WTC11 (cell line): ENCODE data around the gene PXMP2. TPM values are rescaled to one million over a fixed set of nuclear protein-coding genes. Genes with fewer than 3 reads are reported as not detected.

Experiments
- ATAC-seq: fragments of 200-7000 bp; cut with Tn5 transposase; 2 replicates; pipeline ENCODE4 v1.10.0; 2021; ENCODE audit warnings: mild to moderate bottlenecking, moderate library complexity
- CTCF ChIA-PET: fragments of 300-600 bp; sonication (Branson Sonifier 250); formaldehyde crosslinking; loops from one replicate; lab custom pipeline; 2021; ENCODE audit warnings: antibody characterized with exemption; lab: Charles Lee
- POLR2A ChIA-PET: fragments of 350-600 bp; sonication (Branson Sonifier 250); formaldehyde crosslinking; loops from one replicate; lab custom pipeline; 2021; ENCODE audit warnings: antibody characterized with exemption; lab: Charles Lee
- DNase-seq: peaks from one replicate; pipeline ENCODE4 v3.0.0; 2021; ENCODE audit warnings: low spot score
- H3K27ac Mint-ChIP-seq: 2 replicates; pipeline ENCODE4 v1.8.0; 2021; ENCODE audit warnings: mixed read lengths
- H3K27me3 Mint-ChIP-seq: 2 replicates; pipeline ENCODE4 v1.8.0; 2021; ENCODE audit warnings: low read depth, mild to moderate bottlenecking, moderate library complexity, mixed read lengths
- H3K36me3 Mint-ChIP-seq: 2 replicates; pipeline ENCODE4 v1.8.0; 2021; ENCODE audit warnings: mixed read lengths
- H3K4me1 Mint-ChIP-seq: 2 replicates; pipeline ENCODE4 v1.8.0; 2022; ENCODE audit warnings: mixed read lengths
- H3K4me3 Mint-ChIP-seq: 2 replicates; pipeline ENCODE4 v1.8.0; 2021; ENCODE audit warnings: mild to moderate bottlenecking, moderate library complexity, mixed read lengths
- H3K9me3 Mint-ChIP-seq: 2 replicates; pipeline ENCODE4 v1.8.0; 2021; ENCODE audit warnings: mixed read lengths
- ATF1 ChIP-seq: sonication (generic); formaldehyde crosslinking; IDR thresholded peaks from 2 replicates; pipeline ENCODE4 v1.8.1; 2023; ENCODE audit warnings: mild to moderate bottlenecking, moderate library complexity, missing genetic modification reagents
- EMX1 ChIP-seq: fragments of 250-450 bp; sonication (Bioruptor Pico); IDR thresholded peaks from 2 replicates; pipeline ENCODE4 v1.8.0; 2021; ENCODE audit warnings: mild to moderate bottlenecking
- FOXP1 ChIP-seq: sonication (generic); formaldehyde crosslinking; IDR thresholded peaks from 2 replicates; pipeline ENCODE4 v1.8.0; 2022; ENCODE audit warnings: missing genetic modification reagents, mild to moderate bottlenecking, moderate library complexity, borderline replicate concordance
- IRF2 ChIP-seq: sonication (generic); formaldehyde crosslinking; IDR thresholded peaks from 2 replicates; pipeline ENCODE4 v1.8.0; 2022; ENCODE audit warnings: low read depth, missing genetic modification reagents, borderline replicate concordance
- KAT7 ChIP-seq: sonication (generic); formaldehyde crosslinking; IDR thresholded peaks from 2 replicates; pipeline ENCODE4 v1.8.1; 2023; ENCODE audit warnings: missing genetic modification reagents, mild to moderate bottlenecking, borderline replicate concordance
- MXD4 ChIP-seq: fragments of 250-450 bp; sonication (Bioruptor Pico); IDR thresholded peaks from 2 replicates; pipeline ENCODE4 v1.8.0; 2021; ENCODE audit warnings: mild to moderate bottlenecking, moderate library complexity, borderline replicate concordance
- NR3C1 ChIP-seq: sonication (generic); formaldehyde crosslinking; conservative IDR thresholded peaks from 2 replicates; pipeline ENCODE4 v1.8.1; 2023; ENCODE audit warnings: low read depth, mild to moderate bottlenecking, missing genetic modification reagents
- SOX15 ChIP-seq: fragments of 250-450 bp; sonication (Bioruptor Pico); IDR thresholded peaks from 2 replicates; pipeline ENCODE4 v1.9.0; 2021; ENCODE audit warnings: mild to moderate bottlenecking
- ZNF317 ChIP-seq: sonication (generic); formaldehyde crosslinking; IDR thresholded peaks from 2 replicates; pipeline ENCODE4 v1.8.1; 2023; ENCODE audit warnings: low read depth, mild to moderate bottlenecking, moderate library complexity, missing genetic modification reagents, borderline replicate concordance
- ZNF396 ChIP-seq: fragments of 250-450 bp; sonication (Bioruptor Pico); IDR thresholded peaks from 2 replicates; pipeline ENCODE4 v1.8.0; 2021; ENCODE audit warnings: mild to moderate bottlenecking, moderate library complexity, borderline replicate concordance
- ZNF671 ChIP-seq: fragments of 250-450 bp; sonication (Bioruptor Pico); IDR thresholded peaks from 2 replicates; pipeline ENCODE4 v1.8.0; 2021; ENCODE audit warnings: mild to moderate bottlenecking
- total RNA-seq: library from RNA; stranded (reverse); gene quantifications from 3 replicates; pipeline ENCODE4 v1.2.3, GENCODE V29; 2021
- TF ChIP-seq, protein P1 (sequence below): sonication (generic); formaldehyde crosslinking; IDR thresholded peaks from 2 replicates; pipeline ENCODE4 v1.8.1; 2023; ENCODE audit warnings: mild to moderate bottlenecking, moderate library complexity, missing genetic modification reagents
- TF ChIP-seq, protein P2 (sequence below): sonication (generic); formaldehyde crosslinking; IDR thresholded peaks from 2 replicates; pipeline ENCODE4 v1.8.1; 2022; ENCODE audit warnings: low read depth, mild to moderate bottlenecking, moderate library complexity, missing genetic modification reagents, borderline replicate concordance
- TF ChIP-seq, protein P3 (sequence below): sonication (generic); formaldehyde crosslinking; IDR thresholded peaks from 2 replicates; pipeline ENCODE4 v1.8.0; 2022; ENCODE audit warnings: mild to moderate bottlenecking, missing genetic modification reagents
- TF ChIP-seq, protein P4 (sequence below): sonication (generic); formaldehyde crosslinking; IDR thresholded peaks from 2 replicates; pipeline ENCODE4 v1.8.1; 2023; ENCODE audit warnings: mild to moderate bottlenecking, missing genetic modification reagents
- TF ChIP-seq, protein P5 (sequence below): sonication (generic); formaldehyde crosslinking; IDR thresholded peaks from 2 replicates; pipeline ENCODE4 v1.8.0; 2022; ENCODE audit warnings: mild to moderate bottlenecking, missing genetic modification reagents
- TF ChIP-seq, protein P6 (sequence below): sonication (generic); formaldehyde crosslinking; IDR thresholded peaks from 2 replicates; pipeline ENCODE4 v1.8.1; 2023; ENCODE audit warnings: mild to moderate bottlenecking, missing genetic modification reagents, moderate library complexity
- TF ChIP-seq, protein P7 (sequence below): sonication (generic); formaldehyde crosslinking; conservative IDR thresholded peaks from 2 replicates; pipeline ENCODE4 v1.8.1; 2022; ENCODE audit warnings: mild to moderate bottlenecking, missing genetic modification reagents
- TF ChIP-seq, protein P8 (sequence below): sonication (generic); formaldehyde crosslinking; IDR thresholded peaks from 2 replicates; pipeline ENCODE4 v1.8.1; 2022; ENCODE audit warnings: mild to moderate bottlenecking, missing genetic modification reagents, moderate library complexity, borderline replicate concordance
- TF ChIP-seq, protein P9 (sequence below): sonication (generic); formaldehyde crosslinking; IDR thresholded peaks from 2 replicates; pipeline ENCODE4 v1.8.1; 2022; ENCODE audit warnings: low read depth, missing genetic modification reagents, borderline replicate concordance
- TF ChIP-seq, protein P10 (sequence below): sonication (generic); formaldehyde crosslinking; IDR thresholded peaks from 2 replicates; pipeline ENCODE4 v1.8.0; 2023; ENCODE audit warnings: mild to moderate bottlenecking, missing genetic modification reagents

PXMP2 gene
- total RNA-seq, 1 experiment from 2014 or later = 12.6 TPM

DNA sequence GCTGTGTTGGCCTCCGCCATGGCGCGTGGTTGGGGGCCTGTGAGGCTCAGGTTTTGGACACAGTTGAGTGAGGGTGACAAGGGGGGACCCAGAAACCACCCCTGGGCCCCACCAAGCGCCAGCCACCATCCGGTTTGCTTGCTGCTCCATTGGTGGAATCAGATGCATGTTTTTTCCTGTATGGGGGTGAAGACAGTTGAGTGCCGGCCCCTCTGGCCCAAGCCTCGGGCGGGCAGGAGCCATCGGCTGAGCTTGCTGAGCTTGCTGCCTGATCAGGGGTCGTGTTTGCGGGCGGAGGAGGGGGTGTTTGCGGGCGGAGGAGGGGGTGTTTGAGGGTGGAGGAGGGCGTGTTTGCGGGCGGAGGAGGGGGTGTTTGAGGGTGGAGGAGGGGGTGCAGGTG is 29.6 kb downstream of the PXMP2 start:
- ChIA-PET CTCF (no interaction called here), POLR2A (no interaction called here)
- no peak overlapping the region; the same call in 1 of the 2 replicates for H3K27ac Mint-ChIP-seq
- H3K4me1 Mint-ChIP-seq = no peaks in the 10 kb centered on the region
- H3K9me3 Mint-ChIP-seq = no peaks in the 10 kb centered on the region
- H3K4me3 Mint-ChIP-seq = no peak overlapping the region
- TF ChIP-seq, protein P1, sequence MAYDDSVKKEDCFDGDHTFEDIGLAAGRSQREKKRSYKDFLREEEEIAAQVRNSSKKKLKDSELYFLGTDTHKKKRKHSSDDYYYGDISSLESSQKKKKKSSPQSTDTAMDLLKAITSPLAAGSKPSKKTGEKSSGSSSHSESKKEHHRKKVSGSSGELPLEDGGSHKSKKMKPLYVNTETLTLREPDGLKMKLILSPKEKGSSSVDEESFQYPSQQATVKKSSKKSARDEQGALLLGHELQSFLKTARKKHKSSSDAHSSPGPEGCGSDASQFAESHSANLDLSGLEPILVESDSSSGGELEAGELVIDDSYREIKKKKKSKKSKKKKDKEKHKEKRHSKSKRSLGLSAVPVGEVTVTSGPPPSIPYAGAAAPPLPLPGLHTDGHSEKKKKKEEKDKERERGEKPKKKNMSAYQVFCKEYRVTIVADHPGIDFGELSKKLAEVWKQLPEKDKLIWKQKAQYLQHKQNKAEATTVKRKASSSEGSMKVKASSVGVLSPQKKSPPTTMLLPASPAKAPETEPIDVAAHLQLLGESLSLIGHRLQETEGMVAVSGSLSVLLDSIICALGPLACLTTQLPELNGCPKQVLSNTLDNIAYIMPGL (CRISPR knock-in tag) = no peak
- TF ChIP-seq, protein P2, sequence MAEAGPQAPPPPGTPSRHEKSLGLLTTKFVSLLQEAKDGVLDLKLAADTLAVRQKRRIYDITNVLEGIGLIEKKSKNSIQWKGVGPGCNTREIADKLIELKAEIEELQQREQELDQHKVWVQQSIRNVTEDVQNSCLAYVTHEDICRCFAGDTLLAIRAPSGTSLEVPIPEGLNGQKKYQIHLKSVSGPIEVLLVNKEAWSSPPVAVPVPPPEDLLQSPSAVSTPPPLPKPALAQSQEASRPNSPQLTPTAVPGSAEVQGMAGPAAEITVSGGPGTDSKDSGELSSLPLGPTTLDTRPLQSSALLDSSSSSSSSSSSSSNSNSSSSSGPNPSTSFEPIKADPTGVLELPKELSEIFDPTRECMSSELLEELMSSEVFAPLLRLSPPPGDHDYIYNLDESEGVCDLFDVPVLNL (CRISPR knock-in tag) = no peak
- TF ChIP-seq ZNF671 (no peak), MXD4 (CRISPR knock-in tag) (no peak), FOXP1 (CRISPR knock-in tag) (no peak), EMX1 (no peak), IRF2 (CRISPR knock-in tag) (no peak), ZNF396 (CRISPR knock-in tag) (no peak), KAT7 (CRISPR knock-in tag) (no peak)
- TF ChIP-seq, protein P3, sequence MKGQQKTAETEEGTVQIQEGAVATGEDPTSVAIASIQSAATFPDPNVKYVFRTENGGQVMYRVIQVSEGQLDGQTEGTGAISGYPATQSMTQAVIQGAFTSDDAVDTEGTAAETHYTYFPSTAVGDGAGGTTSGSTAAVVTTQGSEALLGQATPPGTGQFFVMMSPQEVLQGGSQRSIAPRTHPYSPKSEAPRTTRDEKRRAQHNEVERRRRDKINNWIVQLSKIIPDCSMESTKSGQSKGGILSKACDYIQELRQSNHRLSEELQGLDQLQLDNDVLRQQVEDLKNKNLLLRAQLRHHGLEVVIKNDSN = no peak
- TF ChIP-seq, protein P4, sequence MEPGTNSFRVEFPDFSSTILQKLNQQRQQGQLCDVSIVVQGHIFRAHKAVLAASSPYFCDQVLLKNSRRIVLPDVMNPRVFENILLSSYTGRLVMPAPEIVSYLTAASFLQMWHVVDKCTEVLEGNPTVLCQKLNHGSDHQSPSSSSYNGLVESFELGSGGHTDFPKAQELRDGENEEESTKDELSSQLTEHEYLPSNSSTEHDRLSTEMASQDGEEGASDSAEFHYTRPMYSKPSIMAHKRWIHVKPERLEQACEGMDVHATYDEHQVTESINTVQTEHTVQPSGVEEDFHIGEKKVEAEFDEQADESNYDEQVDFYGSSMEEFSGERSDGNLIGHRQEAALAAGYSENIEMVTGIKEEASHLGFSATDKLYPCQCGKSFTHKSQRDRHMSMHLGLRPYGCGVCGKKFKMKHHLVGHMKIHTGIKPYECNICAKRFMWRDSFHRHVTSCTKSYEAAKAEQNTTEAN (CRISPR knock-in tag) = no peak
- TF ChIP-seq, protein P5, sequence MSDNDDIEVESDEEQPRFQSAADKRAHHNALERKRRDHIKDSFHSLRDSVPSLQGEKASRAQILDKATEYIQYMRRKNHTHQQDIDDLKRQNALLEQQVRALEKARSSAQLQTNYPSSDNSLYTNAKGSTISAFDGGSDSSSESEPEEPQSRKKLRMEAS (CRISPR knock-in tag) = no peak
- TF ChIP-seq, protein P6, sequence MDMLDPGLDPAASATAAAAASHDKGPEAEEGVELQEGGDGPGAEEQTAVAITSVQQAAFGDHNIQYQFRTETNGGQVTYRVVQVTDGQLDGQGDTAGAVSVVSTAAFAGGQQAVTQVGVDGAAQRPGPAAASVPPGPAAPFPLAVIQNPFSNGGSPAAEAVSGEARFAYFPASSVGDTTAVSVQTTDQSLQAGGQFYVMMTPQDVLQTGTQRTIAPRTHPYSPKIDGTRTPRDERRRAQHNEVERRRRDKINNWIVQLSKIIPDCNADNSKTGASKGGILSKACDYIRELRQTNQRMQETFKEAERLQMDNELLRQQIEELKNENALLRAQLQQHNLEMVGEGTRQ (CRISPR knock-in tag) = no peak
- TF ChIP-seq, protein P7, sequence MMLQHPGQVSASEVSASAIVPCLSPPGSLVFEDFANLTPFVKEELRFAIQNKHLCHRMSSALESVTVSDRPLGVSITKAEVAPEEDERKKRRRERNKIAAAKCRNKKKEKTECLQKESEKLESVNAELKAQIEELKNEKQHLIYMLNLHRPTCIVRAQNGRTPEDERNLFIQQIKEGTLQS (CRISPR knock-in tag) = no peak
- TF ChIP-seq, protein P8, sequence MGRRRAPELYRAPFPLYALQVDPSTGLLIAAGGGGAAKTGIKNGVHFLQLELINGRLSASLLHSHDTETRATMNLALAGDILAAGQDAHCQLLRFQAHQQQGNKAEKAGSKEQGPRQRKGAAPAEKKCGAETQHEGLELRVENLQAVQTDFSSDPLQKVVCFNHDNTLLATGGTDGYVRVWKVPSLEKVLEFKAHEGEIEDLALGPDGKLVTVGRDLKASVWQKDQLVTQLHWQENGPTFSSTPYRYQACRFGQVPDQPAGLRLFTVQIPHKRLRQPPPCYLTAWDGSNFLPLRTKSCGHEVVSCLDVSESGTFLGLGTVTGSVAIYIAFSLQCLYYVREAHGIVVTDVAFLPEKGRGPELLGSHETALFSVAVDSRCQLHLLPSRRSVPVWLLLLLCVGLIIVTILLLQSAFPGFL (CRISPR knock-in tag) = no peak
- ATAC-seq (no peak), DNase-seq (no peak)
- peaks cover 43% of the 10 kb centered on the region for H3K36me3 Mint-ChIP-seq
- no peaks in the 10 kb centered on the region for H3K27me3 Mint-ChIP-seq

DNA sequence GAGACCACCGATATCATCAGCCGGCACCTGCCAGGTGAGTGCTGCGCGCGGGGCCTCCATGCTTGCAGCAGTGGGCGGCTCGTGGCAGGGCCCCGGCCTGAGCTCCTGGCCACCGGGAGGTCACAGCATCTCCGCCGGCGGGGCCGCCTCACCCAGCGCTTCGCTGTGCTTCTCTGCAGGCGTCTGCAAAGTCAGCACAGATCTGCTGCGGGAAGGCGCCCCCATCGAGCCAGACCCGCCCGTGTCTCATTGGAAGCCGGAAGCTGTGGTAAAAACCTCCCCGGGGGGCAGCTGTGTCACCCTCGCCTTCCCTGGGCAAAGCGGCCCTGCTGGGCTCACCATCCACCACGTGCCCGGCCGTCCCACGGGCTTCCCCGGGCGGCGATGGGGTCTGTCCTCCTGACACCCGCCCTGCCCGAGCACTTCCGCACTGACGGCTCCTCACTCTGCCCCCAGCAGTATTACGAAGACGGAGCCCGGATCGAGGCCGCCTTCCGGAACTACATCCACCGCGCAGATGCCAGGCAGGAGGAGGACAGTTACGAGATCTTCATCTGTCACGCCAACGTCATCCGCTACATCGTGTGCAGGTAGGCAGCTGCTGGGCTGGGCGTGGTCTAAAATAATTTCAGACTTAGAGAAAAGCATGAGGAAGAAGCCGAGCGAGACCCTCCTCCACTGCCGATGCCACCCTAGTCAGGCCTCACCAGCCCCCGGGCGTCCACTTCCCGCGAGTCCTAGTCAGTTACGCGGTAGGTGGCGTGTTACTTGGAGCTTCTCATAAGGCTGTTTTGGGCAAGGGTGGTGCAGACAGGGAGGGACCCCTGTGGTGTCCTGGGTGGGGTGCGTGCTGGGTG is 30.4 kb downstream of the PXMP2 start:
- no peak overlapping the region for H3K27ac Mint-ChIP-seq
- no peaks in the 10 kb centered on the region for H3K4me1 Mint-ChIP-seq
- ChIA-PET CTCF (interaction anchor here (1.9 kb wide), 1 partner anchor 51 kb away, joined by 4 read pairs; no protein-coding TSS in a partner anchor), POLR2A (no interaction called here)
- peaks cover 46% of the 10 kb centered on the region for H3K36me3 Mint-ChIP-seq
- DNase-seq = no peak
- H3K27me3 Mint-ChIP-seq = no peaks in the 10 kb centered on the region
- no peaks in the 10 kb centered on the region for H3K9me3 Mint-ChIP-seq
- no peak overlapping the region for H3K4me3 Mint-ChIP-seq
- ATAC-seq = peak; percentile 26
- TF ChIP-seq ATF1 (CRISPR knock-in tag) (no peak), NR3C1 (no peak), FOXP1 (CRISPR knock-in tag) (no peak), SOX15 (CRISPR knock-in tag) (no peak), ZNF317 (no peak)
- TF ChIP-seq, protein P9, sequence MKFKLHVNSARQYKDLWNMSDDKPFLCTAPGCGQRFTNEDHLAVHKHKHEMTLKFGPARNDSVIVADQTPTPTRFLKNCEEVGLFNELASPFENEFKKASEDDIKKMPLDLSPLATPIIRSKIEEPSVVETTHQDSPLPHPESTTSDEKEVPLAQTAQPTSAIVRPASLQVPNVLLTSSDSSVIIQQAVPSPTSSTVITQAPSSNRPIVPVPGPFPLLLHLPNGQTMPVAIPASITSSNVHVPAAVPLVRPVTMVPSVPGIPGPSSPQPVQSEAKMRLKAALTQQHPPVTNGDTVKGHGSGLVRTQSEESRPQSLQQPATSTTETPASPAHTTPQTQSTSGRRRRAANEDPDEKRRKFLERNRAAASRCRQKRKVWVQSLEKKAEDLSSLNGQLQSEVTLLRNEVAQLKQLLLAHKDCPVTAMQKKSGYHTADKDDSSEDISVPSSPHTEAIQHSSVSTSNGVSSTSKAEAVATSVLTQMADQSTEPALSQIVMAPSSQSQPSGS (CRISPR knock-in tag) = no peak
- TF ChIP-seq, protein P10, sequence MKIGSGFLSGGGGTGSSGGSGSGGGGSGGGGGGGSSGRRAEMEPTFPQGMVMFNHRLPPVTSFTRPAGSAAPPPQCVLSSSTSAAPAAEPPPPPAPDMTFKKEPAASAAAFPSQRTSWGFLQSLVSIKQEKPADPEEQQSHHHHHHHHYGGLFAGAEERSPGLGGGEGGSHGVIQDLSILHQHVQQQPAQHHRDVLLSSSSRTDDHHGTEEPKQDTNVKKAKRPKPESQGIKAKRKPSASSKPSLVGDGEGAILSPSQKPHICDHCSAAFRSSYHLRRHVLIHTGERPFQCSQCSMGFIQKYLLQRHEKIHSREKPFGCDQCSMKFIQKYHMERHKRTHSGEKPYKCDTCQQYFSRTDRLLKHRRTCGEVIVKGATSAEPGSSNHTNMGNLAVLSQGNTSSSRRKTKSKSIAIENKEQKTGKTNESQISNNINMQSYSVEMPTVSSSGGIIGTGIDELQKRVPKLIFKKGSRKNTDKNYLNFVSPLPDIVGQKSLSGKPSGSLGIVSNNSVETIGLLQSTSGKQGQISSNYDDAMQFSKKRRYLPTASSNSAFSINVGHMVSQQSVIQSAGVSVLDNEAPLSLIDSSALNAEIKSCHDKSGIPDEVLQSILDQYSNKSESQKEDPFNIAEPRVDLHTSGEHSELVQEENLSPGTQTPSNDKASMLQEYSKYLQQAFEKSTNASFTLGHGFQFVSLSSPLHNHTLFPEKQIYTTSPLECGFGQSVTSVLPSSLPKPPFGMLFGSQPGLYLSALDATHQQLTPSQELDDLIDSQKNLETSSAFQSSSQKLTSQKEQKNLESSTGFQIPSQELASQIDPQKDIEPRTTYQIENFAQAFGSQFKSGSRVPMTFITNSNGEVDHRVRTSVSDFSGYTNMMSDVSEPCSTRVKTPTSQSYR = no peak
